GM12865 (cell line): ENCODE results near the gene TPM1.
"Not testable (repeated sequence)": the region's sequence is repeated elsewhere in the genome, so short reads cannot be mapped to it uniquely, and the experiment has no call there.

Experiments
- DNase-seq: peaks from one replicate; pipeline ENCODE4 v3.0.0; 2010; ENCODE audit warnings: low read depth
- H3K4me3 ChIP-seq: 2 replicates; pipeline ENCODE4 v1.5.1; 2011; ENCODE audit warnings: mild to moderate bottlenecking, low read depth, low read length, control low read depth
- CTCF ChIP-seq: IDR thresholded peaks from 2 replicates; pipeline ENCODE4 v1.5.1; 2011; ENCODE audit warnings: low read length, control low read depth, low read depth, inconsistent platforms; ENCODE audit not compliant: insufficient read depth; ENCODE audit errors: missing control alignments

The TPM1 gene

GRCh38 chr15:63041974-63042876 is at the start of gene TPM1:
TPM1 (plus strand) TSS chr15:63042747; CDS start chr15:63042830, 83 bp downstream.
- H3K4me3 ChIP-seq, result no peak within 1 kb of the TSS
- TF ChIP-seq CTCF, result no peak
- no peak for DNase-seq

- no peak for DNase-seq
- TF ChIP-seq CTCF, result no peak
- H3K4me3 ChIP-seq, result no peak overlapping the region
Observed at GRCh38 chr15:62993066-62993465, 49.5 kb upstream of the TPM1 start.

GRCh38 chr15:62993632-62994031 is 48.9 kb upstream of the TPM1 start:
- H3K4me3 ChIP-seq, DNase-seq: not testable (repeated sequence)

GRCh38 chr15:62994439-62994838 is 48.1 kb upstream of the TPM1 start:
- DNase-seq, result no peak
- no peak overlapping the region for H3K4me3 ChIP-seq
- no peak for TF ChIP-seq CTCF

GRCh38 chr15:62994975-62995681 is 47.4 kb upstream of the TPM1 start:
- DNase-seq, result no peak
- no peak overlapping the region for H3K4me3 ChIP-seq
- TF ChIP-seq CTCF, result no peak

GRCh38 chr15:62997441-62997840 is 45.1 kb upstream of the TPM1 start:
- TF ChIP-seq CTCF, result no peak
- DNase-seq, result no peak
- H3K4me3 ChIP-seq, result no peak overlapping the region

- DNase-seq, result no peak
- no peak overlapping the region for H3K4me3 ChIP-seq
- no peak for TF ChIP-seq CTCF
Observed at GRCh38 chr15:62998262-62998890, 44.2 kb upstream of the TPM1 start.
